ENCODE results near the gene RADIL.

RADIL gene

GRCh38 chr7:4758791-4759190 lies 124.7 kb downstream of the RADIL start:
- DNase-seq (ENCODE audit: low spot score): no peak
- no peak for FAIRE-seq

GRCh38 chr7:4758111-4758510 lies 125.4 kb downstream of the RADIL start:
- no peak for FAIRE-seq
- no peak for DNase-seq (ENCODE audit: low spot score)

- FAIRE-seq (no peak), DNase-seq (ENCODE audit: low spot score) (no peak)
Measured at GRCh38 chr7:4755045-4755444, 128.5 kb downstream of the RADIL start.

GRCh38 chr7:4754433-4755010 lies 129.0 kb downstream of the RADIL start:
- FAIRE-seq: no peak
- DNase-seq (ENCODE audit: low spot score): no peak

GRCh38 chr7:4753598-4754432 lies 129.7 kb downstream of the RADIL start:
- DNase-seq (ENCODE audit: low spot score) (peak; percentile 47), FAIRE-seq (no peak)

GRCh38 chr7:4751398-4751947 lies 132.0 kb downstream of the RADIL start:
- no peak for FAIRE-seq
- no peak for DNase-seq (ENCODE audit: low spot score)

GRCh38 chr7:4749798-4750197 lies 133.7 kb downstream of the RADIL start:
- no peak for FAIRE-seq

GRCh38 chr7:4749363-4749762 lies 134.2 kb downstream of the RADIL start:
- FAIRE-seq: no peak
- DNase-seq (ENCODE audit: low spot score): no peak

More at GRCh38 chr7:4749798-4750197, 133.7 kb downstream of the RADIL start:
- DNase-seq (ENCODE audit: low spot score): no peak

Measured in RCC 7860 (cell line).